Measurements from ENCODE around the gene LPIN3.

GRCh38 chr20:41371371-41371770 lies 30.8 kb downstream of the LPIN3 start:
- no peak for TF ChIP-seq CTCF (IDR thresholded peaks at IDR 0.05; ENCODE audit: low read depth, low read length)
- TF ChIP-seq, protein P1, sequence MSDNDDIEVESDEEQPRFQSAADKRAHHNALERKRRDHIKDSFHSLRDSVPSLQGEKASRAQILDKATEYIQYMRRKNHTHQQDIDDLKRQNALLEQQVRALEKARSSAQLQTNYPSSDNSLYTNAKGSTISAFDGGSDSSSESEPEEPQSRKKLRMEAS (IDR thresholded peaks at IDR 0.05; ENCODE audit: low read depth, low read length): no peak

All from NB4 (cell line).